ENCODE measurements around the gene NYNRIN.
A peak's percentile ranks its signal among the peaks of the same experiment; 100 is the strongest.

NYNRIN gene

GRCh38 chr14:24392325-24393091 is 6.3 kb upstream of the NYNRIN start:
- DNase-seq: no peak

DNA sequence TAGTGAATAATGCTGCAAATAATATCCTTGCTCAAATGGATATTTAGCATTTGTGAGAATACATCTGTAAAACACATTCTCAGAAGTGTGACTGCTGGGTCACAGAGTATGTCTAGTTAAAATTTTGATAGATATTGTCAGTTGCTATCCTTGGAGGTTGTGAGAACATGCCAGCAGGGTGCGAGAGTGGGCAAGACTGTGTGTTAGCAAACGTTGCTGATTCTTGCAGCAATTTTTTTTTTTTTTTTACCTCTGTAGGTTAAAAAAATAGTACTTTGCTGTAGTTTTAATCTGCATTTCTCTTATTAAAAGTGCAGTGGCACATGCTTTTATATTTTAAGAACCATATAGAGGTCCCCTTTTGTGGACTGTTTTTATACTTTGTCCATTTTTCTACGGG is 4.5 kb upstream of the NYNRIN start:
- no peak for DNase-seq

- DNase-seq: no peak
Measured at GRCh38 chr14:24395609-24396582, 2.9 kb upstream of the NYNRIN start.

GRCh38 chr14:24397639-24398292 is 1.0 kb upstream of the NYNRIN start:
- DNase-seq: no peak

GRCh38 chr14:24398293-24398652 is 530 bp upstream of the NYNRIN start:
- DNase-seq: no peak

DNA sequence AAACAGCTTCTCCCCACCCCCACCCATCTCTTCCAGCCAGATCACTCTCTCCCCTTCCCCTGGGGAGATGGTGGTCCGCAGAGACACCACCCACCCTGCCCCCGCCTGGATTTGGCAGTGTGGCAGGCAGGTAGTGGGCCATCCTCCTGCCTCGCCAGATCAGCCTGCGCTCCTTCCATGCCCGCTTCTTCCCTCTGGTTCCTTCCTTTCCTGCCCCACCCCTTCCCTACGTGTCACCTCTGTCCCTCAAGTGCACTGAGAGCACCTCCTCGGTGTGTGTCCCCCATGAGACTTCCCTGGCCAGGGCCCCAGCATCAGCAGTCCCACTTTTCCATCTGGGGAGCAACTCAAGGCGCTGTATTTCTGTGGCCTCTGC is 632 bp downstream of the NYNRIN start:
- DNase-seq: no peak

DNA sequence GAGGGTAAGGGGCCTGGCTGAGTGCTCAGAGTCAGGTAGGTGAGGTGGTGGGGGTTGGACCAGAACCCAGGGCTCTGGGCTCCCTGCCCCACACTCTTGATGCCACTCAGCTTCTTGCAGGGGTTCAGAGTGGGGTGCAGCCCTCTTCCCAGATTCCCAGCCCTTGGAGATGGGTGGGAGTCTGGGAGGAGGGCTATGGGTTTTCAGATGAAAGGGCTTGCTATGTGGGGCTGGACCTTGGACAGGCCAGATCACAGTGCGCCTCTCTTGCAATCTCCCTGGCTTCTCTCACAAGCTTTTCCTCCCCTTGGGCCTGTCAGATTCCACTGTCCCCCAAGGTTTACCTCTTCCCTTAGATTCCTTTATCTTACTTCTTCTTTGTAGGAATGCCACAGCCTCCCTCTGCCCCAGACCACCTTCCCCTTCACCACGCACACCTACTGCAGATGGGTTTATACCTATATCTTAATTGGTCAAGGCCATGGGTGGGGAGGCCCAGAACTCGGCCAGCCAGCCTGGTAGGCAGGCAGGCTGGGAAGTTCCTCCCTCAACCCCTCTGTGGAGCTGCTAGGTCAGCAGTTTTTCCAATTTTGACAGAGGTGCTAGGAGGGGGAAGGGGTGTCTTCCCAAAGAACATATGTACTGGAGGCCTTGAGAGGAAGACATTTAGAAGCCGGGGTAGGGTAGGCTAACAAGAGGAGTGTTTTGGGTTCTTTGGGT is 1.4 kb downstream of the NYNRIN start:
- DNase-seq: no peak

DNA sequence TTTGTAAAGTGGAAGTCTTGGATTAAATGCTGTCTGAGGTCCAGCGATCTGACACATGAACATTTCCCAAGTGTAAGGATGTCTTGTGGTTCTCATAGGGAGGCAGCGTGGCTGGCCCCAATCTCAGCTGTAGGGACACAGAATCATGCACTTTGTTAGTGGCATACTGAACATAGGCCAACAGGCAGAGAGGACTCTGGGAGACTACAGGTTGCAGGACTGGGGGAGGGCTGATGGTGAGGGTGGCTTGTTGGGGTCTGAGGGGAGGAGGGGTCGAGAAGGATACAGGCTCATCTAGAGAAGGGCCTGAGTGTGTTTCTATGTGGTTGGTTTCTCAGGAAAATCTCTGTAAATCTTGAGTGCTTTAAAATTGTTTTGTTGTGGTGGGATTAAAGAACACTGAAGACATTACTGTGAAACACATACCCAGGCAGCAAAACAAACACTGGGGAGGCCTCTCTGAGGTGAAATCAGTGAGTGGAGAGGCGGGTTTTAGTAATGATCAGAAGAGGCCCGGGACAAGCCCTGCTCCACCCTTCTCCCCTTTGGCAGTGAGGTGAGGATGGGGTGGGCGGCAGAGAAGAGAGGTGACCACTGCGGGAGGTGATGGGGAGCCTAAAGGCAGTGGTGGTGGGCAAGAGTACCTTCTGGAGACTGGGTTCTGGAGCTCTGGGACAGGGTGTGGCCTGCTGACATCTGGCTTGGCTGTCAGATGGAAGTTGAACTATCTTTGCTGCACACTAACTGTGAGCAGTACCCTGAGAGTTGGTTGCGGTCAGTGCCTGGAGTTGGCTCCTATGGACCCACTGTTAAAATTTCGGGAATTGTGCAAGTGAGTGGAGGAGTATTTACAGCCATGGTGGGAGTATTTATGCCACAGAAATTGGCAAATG is 3.3 kb downstream of the NYNRIN start:
- DNase-seq: no peak

DNA sequence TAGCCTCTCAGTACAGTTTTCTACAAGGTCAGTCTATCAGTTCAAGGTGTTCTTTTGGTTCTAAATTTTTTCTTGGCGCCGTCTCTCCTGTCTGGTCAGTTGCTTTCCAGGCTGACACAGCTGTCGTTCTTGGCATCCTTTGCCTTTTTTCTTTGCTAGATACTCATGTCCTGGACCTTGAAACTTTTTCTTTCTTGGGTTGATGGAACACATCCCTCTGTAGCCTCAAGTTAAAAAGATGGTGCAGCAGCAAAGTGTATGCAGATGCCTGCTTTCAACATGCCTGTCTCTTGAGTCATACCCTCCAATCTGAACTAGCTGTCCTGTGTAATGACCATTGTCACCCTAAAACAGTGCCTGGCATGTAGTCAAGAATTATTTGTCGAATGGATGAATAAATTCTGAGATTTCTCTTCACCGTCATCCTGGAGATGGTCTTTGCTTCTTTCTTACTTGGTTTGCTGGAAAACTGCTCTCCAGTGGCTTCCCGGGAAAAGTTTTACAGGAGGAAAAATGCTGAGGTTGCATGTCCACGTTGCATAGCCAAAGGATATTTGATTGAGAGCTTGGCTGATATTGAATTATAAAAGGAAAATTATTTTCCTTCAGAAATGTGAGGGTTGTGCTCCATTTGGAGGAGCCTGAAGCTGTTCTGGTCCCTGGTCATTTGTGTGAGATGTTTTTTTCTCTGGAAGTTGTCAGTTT is 4.6 kb downstream of the NYNRIN start:
- DNase-seq: no peak

DNA sequence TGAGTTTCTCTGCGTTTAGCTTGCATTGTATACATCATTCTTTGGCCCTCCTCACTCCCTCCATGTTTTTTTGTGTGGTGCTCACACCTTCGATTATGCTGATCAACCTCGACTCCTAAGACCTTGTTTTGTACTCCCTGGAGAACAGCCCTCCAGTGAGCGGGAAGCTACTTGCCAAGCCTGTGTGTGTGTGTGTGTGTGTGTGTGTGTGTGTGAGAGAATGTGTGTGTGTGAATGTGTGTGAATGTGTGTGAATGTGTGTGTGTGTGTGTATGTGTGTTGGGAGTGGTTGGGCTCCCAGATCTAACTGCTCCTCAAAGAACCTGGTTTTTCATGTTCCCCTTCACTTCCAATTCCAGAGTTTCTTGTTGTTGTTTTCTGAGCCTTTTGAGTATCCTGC is 6.0 kb downstream of the NYNRIN start:
- DNase-seq: no peak

DNA sequence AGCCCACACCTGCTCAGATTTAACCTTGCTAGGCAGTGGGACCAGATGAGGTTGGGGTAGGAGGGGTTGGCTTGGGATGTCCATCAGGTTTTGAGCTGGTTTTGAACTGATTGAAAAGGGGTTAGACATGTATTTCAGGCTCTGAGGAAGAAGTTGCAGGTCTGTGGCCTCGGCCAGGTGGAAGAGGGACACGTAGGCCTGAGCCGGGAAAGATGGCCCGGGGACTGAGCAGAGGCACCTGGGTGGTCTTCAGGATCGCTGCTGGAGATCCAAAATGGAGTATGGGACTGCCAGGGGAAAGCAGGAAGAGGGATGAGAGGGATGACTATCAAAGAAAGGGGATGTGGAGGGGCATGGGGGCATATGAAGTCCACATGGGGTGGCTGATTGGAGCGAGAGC is 7.6 kb downstream of the NYNRIN start:
- DNase-seq: no peak

DNA sequence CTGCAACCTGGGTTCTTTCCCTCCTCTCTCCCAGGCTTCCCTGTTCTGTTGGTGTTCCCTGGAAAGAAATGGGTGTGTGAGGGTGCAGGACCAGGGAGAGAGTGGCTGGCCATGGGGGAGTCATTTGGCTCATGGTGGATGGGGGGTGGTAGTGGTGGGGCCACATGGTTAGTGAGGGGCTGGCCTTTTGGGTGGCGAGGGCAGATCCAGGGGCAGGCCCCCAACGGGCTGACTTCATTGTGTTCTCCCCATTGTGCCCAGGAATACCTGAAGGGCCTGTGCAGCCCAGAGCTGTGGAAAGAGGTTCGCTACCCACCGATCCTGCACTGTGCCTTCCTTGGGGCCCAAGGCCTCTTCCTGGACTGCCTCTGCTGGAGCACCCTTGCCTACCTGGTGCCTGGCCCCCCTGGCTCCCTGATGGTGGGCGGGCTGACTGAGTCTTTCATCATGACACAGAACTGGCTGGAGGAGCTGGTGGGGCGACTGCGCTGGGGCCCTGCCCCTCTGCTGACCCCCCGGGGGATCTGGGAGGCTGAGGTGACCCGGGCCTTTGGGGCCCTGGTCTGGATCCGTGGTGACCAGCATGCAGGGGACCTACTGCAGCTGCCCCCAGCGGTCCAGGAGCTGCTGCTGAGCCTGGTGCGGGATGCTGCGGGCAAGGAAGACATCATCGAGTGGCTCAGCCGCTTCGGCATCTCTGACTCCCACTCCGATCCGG is 9.0 kb downstream of the NYNRIN start:
- no peak for DNase-seq

GRCh38 chr14:24408764-24409163 is 10.0 kb downstream of the NYNRIN start:
- DNase-seq: no peak

DNA sequence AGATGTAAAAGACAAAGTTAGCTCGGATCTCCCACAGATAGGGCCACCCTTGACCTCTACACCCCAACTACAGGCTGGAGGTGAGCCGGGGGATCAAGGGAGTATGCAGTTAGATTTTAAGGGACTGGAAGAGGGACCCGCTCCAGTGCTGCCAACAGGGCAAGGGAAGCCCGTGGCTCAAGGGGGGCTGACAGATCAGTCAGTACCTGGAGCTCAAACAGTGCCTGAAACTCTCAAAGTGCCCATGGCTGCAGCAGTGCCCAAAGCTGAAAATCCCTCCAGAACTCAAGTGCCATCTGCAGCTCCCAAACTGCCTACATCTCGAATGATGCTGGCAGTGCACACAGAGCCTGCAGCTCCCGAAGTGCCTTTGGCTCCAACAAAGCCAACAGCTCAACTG is 10.4 kb downstream of the NYNRIN start:
- no peak for DNase-seq

DNA sequence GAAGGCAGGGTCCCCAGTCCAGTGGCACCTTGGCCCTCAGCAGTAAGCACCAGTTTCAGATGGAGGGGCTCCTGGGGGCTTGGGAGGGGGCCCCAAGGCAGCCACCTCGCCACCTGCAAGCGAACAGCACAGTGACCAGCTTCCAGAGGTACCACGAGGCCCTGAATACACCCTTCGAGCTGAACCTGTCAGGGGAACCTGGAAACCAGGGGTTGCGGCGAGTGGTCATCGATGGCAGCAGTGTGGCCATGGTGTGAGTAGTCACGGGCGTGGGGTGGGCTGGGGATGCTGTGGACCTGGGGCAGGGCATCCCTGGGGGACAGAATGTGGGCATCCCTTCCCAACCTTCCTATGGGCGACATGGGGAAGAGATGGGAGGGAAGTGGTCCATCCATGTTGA is 11.2 kb downstream of the NYNRIN start:
- no peak for DNase-seq

DNA sequence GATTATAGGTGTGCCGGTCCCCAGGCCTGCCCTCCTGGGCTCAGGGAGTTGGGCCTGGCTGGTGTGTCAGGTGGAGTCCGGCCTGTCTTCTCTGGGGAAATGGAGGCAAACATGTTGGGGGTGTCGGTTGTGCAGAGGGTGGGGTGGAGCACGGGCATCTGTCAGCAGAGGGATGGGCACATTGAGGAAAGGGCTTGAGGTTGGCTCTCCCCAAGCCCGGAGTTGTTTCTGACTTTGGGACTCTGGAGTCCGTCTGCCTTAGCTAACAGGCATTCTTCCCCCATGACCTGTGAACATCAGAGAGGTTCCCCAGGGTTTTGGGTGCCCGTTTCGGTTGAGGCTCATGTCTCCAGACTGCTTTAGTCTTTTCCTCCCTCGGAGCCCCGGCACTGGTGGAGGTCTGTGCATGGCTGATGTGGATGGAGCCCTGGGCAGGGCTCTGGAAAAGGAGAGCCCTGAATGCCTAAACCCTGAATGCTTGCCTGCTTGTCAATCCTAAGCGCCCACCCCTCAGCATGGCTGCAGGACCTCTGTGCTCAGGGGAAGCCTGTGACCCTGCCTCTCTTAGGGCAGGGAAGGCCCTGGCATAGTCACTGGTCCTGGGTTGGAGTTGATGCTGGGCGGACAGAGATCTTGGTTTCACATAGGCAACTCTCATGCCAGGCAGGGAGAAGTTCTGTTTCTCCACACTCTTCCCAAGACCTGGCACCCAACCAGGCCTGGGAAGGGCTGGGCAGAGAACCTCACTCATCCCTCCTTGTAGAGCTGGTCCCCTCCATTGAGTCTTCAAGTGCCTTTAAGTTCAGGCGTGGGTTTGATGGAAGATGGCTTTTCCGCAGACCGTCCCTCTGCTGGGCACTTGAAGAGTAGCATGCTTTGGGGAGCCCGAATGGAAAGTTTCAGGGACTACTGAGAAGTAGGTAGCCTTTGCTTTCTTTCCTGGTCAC is 12.9 kb downstream of the NYNRIN start:
- peak; percentile 53 for DNase-seq

DNA sequence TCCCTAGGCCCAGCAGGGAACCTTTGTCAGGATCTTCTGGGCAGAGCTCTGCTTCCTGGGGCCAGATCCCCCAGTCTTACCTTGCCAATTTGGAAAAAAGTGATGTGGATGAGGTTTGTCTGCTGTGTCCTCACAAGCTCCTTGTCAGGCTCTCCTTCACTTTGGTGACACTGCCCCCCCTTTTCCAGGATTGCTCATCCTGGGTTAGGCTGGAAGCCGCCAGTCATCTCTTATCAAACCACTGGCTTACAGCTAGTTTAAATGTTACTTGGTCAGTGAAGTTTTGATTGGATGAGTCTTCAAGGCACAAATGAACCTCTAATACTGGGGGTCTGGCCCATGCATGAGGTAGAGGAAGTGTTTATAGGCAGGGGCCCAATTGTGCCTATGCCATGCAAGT is 15.3 kb downstream of the NYNRIN start:
- DNase-seq: no peak

DNA sequence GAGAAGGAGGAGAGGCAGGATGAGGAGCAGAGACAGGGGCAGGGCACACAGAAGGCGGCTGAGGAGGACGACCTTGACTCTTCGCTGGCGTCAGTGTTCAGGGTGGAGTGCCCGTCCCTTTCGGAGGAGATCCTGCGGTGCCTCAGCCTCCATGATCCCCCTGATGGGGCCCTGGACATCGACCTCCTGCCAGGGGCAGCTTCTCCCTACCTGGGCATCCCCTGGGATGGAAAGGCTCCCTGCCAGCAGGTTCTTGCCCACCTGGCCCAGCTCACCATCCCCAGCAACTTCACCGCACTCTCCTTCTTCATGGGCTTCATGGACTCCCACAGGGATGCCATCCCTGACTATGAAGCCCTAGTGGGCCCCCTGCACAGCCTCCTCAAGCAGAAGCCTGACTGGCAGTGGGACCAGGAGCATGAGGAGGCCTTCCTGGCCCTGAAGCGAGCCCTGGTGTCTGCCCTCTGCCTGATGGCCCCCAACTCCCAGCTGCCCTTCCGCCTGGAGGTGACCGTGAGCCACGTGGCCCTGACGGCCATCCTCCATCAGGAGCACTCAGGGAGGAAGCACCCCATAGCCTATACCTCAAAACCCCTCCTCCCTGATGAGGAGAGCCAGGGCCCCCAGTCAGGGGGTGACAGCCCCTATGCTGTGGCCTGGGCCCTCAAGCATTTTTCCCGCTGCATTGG is 16.1 kb downstream of the NYNRIN start:
- no peak for DNase-seq
